Activated T-helper 17 cell treated with anti-CD3 and anti-CD28 coated beads, Interleukin-2, amount 50 U/mL, for 72 hours (primary cell): Measurements from ENCODE around the gene TOB1. TPM values are rescaled to one million over a fixed set of nuclear protein-coding genes. Genes with fewer than 3 reads are reported as not detected.
"Not testable (repeated sequence)": the region's sequence is repeated elsewhere in the genome, so short reads cannot be mapped to it uniquely, and the experiment has no call there.

Experiments
- ATAC-seq: fragments of 150-1000 bp; cut with Tn5 transposase; replicated peaks from 2 replicates; pipeline ENCODE4 v1.10.0; 2021; ENCODE audit warnings: mild to moderate bottlenecking, moderate library complexity
- H3K27ac Mint-ChIP-seq: one replicate; pipeline ENCODE4 v1.8.0; 2022; ENCODE audit warnings: mixed read lengths
- H3K27me3 Mint-ChIP-seq: one replicate; pipeline ENCODE4 v1.8.0; 2022; ENCODE audit warnings: mixed read lengths
- H3K36me3 Mint-ChIP-seq: one replicate; pipeline ENCODE4 v1.8.0; 2022; ENCODE audit warnings: low read depth, mild to moderate bottlenecking, mixed read lengths
- H3K4me1 Mint-ChIP-seq: one replicate; pipeline ENCODE4 v1.8.0; 2022; ENCODE audit warnings: mixed read lengths
- H3K4me3 Mint-ChIP-seq: one replicate; pipeline ENCODE4 v1.8.0; 2022; ENCODE audit warnings: mild to moderate bottlenecking, mixed read lengths
- H3K9me3 Mint-ChIP-seq: one replicate; pipeline ENCODE4 v1.8.0; 2022; ENCODE audit warnings: mixed read lengths
- total RNA-seq, 2 donors: library from RNA; stranded (reverse); gene quantifications; one replicate each; pipeline ENCODE4 v1.2.3, GENCODE V29; 2022

TOB1 gene
- total RNA-seq, 2 donors from 2014 or later = 33.1 to 40.8 TPM

DNA sequence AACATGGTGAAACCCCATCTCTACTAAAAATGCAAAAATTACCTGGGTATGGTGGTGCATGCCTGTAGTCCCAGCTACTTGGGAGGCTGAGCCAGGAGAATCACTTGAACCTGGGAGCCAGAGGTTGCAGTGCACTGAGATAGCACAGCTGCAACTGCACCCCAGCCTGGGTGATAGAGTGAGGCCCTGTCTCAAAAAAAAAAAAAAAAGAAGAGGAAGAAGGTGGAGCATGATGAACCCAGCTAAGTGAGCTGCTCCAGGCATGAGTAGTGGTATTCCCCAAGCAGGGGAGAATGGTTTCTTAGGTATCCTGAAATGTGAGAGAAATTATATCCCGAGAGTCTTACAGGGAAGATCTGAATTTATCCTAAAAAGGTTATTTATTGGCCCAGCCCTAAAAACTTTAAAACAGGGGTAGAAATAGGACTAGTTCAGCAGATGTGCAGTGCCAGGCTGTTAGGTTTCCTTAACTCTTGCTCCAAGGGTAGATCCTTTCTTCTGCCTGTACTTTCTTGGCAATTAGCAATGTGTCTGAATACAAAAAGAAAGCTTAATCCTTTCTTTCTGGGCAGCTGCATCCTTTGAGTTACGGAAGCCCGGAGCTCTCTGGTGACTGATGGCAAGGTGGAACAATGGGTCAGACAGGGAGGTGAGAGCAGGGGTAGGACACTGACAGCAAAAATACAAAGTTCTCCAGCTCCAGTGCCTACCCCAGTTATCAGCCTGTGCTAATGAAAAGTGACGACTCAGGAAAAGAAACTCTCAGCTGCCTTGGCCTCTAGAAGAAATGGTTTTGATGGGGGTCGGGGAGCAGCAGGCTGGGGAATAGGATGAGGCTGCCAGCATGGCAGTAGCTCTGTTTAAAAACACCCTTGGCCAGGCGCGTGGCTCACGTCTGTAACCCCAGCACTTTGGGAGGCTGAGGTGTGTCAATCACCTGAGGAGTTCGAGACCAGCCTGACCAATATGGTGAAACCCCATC is 36.5 kb upstream of the TOB1 start:
- Mint-ChIP-seq H3K9me3 (no peaks in the 10 kb centered on the region), H3K27ac (peak overlapping the region; percentile 92), H3K27me3 (no peaks in the 10 kb centered on the region), H3K4me1 (peaks cover 31% of the 10 kb centered on the region), H3K36me3 (no peaks in the 10 kb centered on the region), H3K4me3 (peak overlapping the region; percentile 74)
- no peak for ATAC-seq

DNA sequence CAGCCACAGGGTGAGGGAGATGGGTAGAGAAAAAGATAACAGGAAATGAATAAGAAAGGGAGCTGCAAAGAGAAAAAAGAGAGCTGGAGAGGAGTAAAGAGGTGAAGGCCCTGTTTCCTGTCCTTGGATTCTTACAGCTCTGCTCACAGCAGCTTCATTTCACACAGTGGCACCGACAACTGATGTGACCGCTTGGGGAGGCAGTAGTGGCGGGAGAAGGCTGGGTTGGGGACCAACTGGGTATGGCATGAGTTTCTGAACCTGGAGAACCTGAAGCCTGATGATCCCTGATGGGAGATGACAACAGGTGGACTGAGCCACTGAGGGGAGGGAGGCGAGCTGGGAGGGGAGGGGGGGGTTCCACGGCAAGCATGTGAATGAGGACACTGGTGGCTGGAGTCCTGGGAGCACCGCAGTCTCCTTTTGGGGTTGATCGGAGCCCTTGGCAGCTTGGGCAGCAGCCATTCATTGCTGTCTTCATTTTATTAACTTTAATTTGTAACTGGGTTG is 34.3 kb upstream of the TOB1 start:
- no peaks in the 10 kb centered on the region for H3K36me3 Mint-ChIP-seq
- no peak for ATAC-seq
- H3K4me1 Mint-ChIP-seq = peaks cover 25% of the 10 kb centered on the region
- peak overlapping the region; percentile 55 for H3K27ac Mint-ChIP-seq
- no peaks in the 10 kb centered on the region for H3K9me3 Mint-ChIP-seq
- no peak overlapping the region for H3K4me3 Mint-ChIP-seq
- no peaks in the 10 kb centered on the region for H3K27me3 Mint-ChIP-seq

DNA sequence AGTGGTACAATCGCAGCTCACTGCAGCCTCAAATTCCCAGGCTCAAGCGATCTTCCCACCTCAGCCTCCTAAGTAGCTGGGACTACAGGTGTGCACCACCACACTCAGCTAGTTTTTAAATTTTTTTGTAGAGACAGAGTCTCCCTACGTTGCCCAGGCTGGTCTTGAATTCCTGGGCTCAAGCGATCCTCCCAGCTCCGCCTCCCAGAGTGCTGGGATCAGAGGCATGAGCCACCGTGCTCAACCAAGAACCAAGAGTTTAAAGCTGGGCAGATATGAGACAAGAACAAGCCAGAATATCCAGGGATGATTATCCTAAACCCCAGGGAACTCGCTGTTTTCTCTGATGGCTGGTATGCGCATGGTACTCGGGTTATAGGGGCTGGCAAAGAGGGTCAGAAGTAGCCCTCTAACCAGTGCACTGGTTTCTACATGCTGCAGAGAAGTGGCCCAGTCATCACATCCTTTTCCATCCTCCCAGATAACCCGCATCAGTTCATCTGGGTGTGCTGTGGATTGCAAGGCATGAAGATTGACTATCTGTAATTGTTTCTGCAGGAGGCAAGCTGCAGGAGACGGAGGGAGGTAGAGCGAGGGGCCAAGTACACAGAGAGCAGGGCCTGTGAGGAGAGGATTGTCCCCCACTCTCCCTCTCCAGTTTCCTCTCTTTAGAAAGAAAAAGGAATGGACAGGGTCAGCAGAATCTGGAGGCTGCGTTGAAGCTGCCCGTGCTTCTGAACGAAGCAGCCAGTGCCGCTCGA is 33.6 kb upstream of the TOB1 start:
- H3K4me3 Mint-ChIP-seq = no peak overlapping the region
- no peaks in the 10 kb centered on the region for H3K9me3 Mint-ChIP-seq
- H3K27me3 Mint-ChIP-seq = no peaks in the 10 kb centered on the region
- H3K4me1 Mint-ChIP-seq = peaks cover 25% of the 10 kb centered on the region
- H3K36me3 Mint-ChIP-seq = no peaks in the 10 kb centered on the region
- ATAC-seq = no peak
- H3K27ac Mint-ChIP-seq = peak overlapping the region; percentile 55

DNA sequence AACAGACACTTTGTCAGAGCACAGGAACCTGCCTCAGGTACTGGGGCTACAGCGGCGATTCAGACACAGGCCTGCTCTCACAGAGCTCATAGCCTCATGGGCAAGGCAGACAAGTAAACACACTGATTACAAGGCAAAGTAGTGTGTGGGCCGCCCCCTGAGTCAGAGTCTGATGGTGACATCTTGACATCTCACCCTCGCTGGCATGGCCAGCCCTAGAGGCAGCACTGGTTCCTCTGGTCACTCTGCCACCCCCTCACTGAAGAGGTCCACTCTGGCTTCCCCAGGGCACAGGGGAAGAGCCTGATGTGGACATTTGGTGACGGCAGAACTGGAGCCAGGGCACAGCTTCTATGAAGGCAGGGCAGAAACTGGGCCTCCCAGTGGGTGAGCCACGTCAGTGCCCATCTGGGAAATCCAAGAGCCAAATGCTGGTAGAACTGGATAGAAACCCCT is 32.9 kb upstream of the TOB1 start:
- no peaks in the 10 kb centered on the region for H3K36me3 Mint-ChIP-seq
- peaks cover 24% of the 10 kb centered on the region for H3K4me1 Mint-ChIP-seq
- no peaks in the 10 kb centered on the region for H3K9me3 Mint-ChIP-seq
- no peak overlapping the region for H3K4me3 Mint-ChIP-seq
- H3K27ac Mint-ChIP-seq = no peak overlapping the region
- no peaks in the 10 kb centered on the region for H3K27me3 Mint-ChIP-seq
- ATAC-seq = no peak

DNA sequence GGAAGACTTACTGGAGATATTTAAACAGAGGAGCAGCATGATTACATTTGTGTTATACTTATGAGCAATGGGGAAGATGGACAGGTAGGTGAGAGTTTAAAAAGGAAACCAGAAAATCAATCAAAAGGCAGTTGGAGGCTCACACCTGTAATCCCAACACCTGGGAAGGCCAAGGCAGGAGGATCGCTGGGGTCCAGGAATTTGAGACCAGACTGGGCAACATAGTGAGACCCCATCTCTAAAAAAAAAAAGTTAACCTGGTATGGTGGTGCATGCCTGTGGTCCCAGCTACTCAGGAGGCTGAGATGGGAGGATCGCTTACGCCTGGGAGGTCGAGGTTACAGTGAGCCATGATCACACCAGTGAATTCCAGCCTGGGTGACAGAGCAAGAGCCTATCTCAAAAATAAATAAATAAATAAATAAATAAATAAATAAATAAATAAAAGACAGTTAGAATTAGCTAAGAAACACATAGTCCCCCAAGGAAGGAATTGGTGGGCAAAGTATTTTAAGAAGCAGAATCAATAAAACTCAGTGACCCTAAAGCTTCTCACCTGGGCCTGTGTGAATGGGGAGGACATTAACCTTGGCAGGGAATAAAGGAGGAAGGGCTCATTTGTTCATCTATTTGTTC is 32.3 kb upstream of the TOB1 start:
- Mint-ChIP-seq H3K27ac (no peak overlapping the region), H3K27me3 (no peaks in the 10 kb centered on the region), H3K4me1 (peaks cover 18% of the 10 kb centered on the region), H3K4me3 (no peak overlapping the region), H3K9me3 (no peaks in the 10 kb centered on the region), H3K36me3 (no peaks in the 10 kb centered on the region)
- ATAC-seq = no peak

DNA sequence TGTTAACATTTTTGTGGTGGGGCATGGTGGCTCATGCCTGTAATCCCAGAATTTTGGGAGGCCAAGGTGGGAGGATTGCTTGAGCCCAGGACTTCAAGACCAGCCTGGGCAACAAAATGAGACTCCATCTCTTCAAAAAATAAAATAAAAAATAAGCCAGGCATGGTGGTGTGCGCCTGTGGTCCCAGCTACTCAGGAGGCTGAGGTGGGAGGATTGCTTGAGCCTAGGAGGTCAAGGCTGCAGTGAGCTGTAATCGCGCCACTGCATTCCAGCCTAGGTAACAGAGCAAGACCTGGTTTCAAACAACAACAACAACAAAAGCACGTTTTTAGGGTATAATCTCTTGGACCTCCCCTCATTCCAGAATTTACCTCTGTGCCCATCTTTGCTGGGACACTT is 28.4 kb upstream of the TOB1 start:
- not testable (repeated sequence) for H3K4me3 Mint-ChIP-seq, ATAC-seq, H3K27me3 Mint-ChIP-seq

DNA sequence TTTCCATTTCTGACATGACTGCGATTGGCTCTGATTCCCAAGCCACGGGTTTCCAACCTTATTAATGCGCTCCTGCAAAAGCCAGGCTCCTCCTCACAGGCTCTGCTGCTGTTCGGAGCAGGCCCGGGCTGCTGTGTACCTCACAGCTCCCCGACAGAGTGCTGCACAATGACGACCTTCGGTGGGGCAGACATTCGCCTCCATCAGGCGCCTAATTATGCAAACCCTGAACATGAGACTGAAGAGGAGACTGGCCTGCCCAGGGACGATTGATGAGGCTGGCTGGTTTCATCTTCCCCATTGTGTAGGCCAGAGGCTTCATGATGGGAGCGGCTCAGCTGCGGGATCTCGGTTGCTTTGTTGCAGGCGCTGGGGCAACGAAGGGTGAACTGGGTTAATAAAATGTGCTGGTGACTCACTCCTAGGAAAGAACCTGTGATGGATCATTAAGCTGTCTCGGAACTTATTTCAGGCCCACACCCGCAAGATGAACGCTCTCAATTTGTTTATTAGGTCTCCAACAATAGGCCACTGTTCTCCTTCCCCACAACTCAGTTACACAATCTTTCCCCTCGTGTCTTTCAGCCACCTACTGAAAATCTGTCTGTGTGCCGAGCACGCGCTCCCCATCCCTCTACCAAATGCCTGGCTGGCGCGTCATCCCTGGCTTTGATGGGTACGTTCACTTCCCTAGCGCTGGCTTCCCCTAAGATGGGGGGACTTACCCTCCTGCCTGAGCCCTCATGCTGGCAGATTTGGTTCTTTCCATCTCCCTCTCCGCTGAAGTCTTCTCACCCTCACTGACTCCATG is 27.2 kb upstream of the TOB1 start:
- no peaks in the 10 kb centered on the region for H3K36me3 Mint-ChIP-seq
- H3K4me1 Mint-ChIP-seq = no peaks in the 10 kb centered on the region
- H3K27ac Mint-ChIP-seq = no peak overlapping the region
- H3K27me3 Mint-ChIP-seq = no peaks in the 10 kb centered on the region
- ATAC-seq = no peak
- no peaks in the 10 kb centered on the region for H3K9me3 Mint-ChIP-seq
- H3K4me3 Mint-ChIP-seq = no peak overlapping the region

More for the DNA sequence above, 28.4 kb upstream of the TOB1 start:
- not testable (repeated sequence) for H3K36me3 Mint-ChIP-seq, H3K9me3 Mint-ChIP-seq, H3K27ac Mint-ChIP-seq, H3K4me1 Mint-ChIP-seq

DNA sequence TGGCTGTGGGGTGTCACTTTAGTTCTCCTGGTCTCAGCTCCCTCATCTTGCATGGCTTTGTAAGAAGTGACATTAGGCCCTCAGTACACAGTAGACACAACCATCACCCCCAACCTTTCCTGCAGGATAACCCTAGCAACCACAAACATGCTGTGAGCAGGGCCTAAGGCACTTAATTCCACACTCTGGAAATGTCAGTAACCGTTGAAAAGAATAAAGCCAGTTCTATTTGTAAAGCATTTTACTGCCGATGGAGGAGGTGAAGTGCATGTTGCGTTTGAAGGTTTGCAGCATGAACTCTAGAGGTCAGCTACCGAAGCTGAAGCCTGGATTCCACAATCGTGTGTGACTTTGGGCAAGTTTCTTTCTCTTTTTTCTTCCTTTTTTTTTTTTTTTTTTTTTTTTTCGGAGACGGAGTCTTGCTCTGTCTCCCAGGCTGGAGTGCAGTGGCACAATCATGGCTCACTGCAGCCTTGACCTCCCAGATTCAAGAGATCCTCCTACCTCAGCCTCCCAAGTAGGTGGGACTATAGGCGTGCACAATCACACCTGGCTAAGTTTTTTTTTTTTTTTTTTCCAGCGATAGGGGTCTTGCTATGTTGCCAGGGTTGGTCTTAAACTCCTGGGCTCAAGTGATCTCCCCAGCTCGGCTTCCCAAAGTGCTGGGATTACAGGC is 26.1 kb upstream of the TOB1 start:
- Mint-ChIP-seq H3K4me3 (no peak overlapping the region), H3K9me3 (no peaks in the 10 kb centered on the region), H3K27me3 (no peaks in the 10 kb centered on the region), H3K4me1 (peaks cover 7% of the 10 kb centered on the region), H3K27ac (no peak overlapping the region), H3K36me3 (no peaks in the 10 kb centered on the region)
- no peak for ATAC-seq

DNA sequence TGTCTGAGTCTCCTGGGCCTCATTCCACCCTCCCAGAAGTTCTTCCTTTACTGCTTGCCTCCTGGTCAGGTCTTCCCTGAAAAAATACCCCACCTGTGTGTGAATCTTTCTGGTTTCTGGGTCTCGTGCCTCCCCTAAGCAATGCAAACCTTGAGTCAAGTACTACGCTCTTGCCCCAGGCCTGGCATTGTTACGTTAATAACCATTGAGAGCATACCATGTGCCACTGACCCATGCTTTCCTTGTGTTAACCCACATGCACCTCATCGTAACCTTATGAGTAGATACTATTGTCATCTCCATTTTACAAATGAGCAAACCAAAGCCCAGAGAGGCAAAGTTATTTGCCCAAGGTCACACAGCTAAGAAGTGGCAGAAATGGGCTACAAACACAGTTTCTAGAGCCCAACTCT is 25.4 kb upstream of the TOB1 start:
- H3K27me3 Mint-ChIP-seq = no peaks in the 10 kb centered on the region
- no peaks in the 10 kb centered on the region for H3K9me3 Mint-ChIP-seq
- no peak for ATAC-seq
- no peak overlapping the region for H3K4me3 Mint-ChIP-seq
- peaks cover 12% of the 10 kb centered on the region for H3K4me1 Mint-ChIP-seq
- H3K27ac Mint-ChIP-seq = no peak overlapping the region
- H3K36me3 Mint-ChIP-seq = no peaks in the 10 kb centered on the region

DNA sequence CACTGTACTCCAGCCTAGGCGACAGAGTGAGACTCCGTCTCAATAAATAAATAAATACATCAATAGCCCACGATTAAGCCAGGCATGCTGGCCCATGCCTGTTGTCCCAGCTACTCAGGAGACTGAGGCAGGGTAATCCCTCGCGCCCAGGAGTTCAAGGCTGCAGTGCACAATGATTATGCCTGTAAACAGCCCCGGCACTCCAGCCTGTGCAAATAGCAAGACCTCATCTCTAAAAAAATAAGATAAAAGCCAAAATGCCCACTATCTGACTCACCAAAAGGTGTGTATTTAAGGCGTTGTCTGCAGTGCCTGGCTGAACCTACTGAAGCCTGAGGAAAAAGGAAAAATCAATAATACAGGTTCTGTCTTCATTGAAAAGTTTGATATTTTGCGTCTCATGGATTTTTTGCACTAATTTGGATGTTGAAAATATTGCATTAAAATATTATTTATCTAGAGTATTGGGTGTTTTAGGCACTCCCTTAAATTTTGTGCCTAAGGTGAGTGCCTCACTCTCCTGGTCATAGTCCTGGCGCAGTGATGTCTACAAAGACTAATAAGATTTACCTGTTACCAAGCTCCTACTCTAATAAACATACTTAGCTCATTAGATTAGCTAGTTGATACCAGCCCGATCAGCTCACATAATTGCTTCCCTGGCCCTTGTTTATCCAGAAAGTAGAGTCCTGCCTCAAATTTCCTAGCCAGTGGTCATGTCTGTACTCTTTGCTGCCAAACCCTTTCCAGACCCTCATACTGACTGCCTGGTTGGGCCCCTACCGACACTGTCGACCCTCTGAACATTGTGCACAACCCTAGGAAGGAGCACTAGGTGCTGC is 24.7 kb upstream of the TOB1 start:
- no peak overlapping the region for H3K4me3 Mint-ChIP-seq
- H3K4me1 Mint-ChIP-seq = peaks cover 12% of the 10 kb centered on the region
- no peak overlapping the region for H3K27ac Mint-ChIP-seq
- no peaks in the 10 kb centered on the region for H3K36me3 Mint-ChIP-seq
- no peaks in the 10 kb centered on the region for H3K9me3 Mint-ChIP-seq
- ATAC-seq = no peak
- no peaks in the 10 kb centered on the region for H3K27me3 Mint-ChIP-seq

DNA sequence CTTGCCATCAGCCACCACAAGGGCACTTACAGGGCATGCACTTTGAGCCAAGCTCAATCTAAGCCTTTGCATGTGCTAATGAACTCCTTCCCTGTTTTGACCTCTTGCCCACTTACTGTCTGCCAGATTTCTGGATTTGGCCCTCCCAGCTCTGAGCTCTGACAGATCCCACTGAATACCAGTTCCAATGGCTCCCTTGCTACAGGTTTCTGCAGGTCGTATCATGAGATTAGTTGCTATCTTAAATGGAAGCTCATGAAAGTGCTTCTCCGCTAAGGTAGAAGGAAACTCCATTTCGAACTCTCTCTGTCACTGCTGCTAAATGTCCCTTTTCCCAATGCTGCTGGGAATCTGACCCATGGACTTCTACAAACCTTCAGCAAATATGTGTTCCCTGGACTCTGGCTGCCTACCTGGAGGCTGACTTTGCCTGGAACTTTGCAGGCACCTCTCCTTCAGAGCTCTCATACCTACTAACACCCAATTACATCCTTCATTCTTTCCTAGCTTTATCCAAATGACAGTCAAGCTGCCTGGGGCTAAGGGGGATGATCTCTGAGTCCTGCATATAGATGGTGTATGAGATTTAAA is 23.5 kb upstream of the TOB1 start:
- Mint-ChIP-seq H3K4me1 (peaks cover 12% of the 10 kb centered on the region), H3K27me3 (no peaks in the 10 kb centered on the region), H3K9me3 (no peaks in the 10 kb centered on the region), H3K36me3 (no peaks in the 10 kb centered on the region), H3K27ac (no peak overlapping the region), H3K4me3 (no peak overlapping the region)
- ATAC-seq = no peak

DNA sequence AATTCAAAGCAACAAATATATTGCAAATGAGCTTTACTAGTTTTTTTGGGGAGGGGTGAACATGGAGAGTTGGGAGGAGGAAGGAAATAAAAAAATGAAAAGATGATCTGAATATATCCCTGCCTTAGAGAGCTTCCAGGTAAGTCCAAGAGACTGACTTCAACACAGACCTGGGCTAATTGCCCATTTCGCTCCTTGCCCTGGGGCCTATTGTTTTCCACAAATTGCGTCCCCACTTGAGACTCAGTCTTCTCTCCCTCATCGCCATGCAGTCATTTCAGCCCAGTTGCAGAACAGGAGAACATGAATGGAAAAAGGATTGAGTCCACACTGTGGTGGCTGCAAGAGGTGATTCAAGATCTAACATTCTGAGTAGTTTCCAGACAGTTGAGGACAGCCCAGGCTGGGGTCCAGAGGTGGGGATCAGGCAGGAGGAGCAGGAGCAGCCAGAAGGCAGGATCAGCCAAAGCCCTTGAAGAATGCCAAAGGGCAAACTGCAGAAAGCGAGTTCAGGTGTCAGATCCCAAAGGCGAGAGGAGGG is 21.6 kb upstream of the TOB1 start:
- H3K27ac Mint-ChIP-seq = no peak overlapping the region
- no peaks in the 10 kb centered on the region for H3K36me3 Mint-ChIP-seq
- ATAC-seq = no peak
- peaks cover 18% of the 10 kb centered on the region for H3K4me1 Mint-ChIP-seq
- no peaks in the 10 kb centered on the region for H3K27me3 Mint-ChIP-seq
- no peaks in the 10 kb centered on the region for H3K9me3 Mint-ChIP-seq
- H3K4me3 Mint-ChIP-seq = peak overlapping the region; percentile 55
